ENCODE results near the gene CNOT4. TPM values are rescaled to one million over a fixed set of nuclear protein-coding genes. Genes with fewer than 3 reads are reported as not detected.

Gene CNOT4
- total RNA-seq, 1 experiment from 2014 or later, result 22.0 TPM

DNA sequence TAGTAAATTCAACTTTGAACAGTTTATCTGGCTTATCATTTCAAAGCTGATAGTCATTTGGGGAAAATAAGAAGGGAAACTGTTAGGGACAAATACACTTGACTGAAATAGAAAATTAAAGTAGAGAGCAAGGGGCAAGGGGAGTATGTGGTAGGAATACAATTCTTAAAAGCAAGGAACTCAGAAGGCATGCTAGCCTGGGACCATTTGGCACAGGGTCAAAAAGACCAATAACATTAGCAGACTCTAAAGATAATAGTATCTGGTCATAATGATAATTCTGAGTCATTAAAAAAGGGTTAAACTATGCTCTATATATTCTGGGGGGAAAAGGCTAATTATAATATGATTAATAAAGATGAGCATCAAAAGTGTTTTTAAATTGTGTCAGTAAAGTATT, 112.2 kb downstream of the CNOT4 start:
- Histone ChIP-seq H3K4me1 (no peaks in the 10 kb centered on the region), H3K27me3 (replicated peaks; ENCODE audit: control insufficient read depth, insufficient read depth, low read length) (no peaks in the 10 kb centered on the region), H3K4me3 (ENCODE audit: low read depth, low read length) (no peak overlapping the region), H3K9me3 (no peaks in the 10 kb centered on the region), H3K36me3 (ENCODE audit: control insufficient read depth, insufficient read depth, low read length) (no peaks in the 10 kb centered on the region)
- Mint-ChIP-seq H3K36me3 (ENCODE audit: insufficient read depth, unreplicated experiment) (peaks cover 16% of the 10 kb centered on the region), H3K4me1 (ENCODE audit: low read depth, unreplicated experiment) (no peaks in the 10 kb centered on the region), H3K27me3 (ENCODE audit: insufficient read depth, unreplicated experiment) (no peaks in the 10 kb centered on the region), H3K27ac (ENCODE audit: unreplicated experiment) (no peak overlapping the region), H3K9me3 (ENCODE audit: unreplicated experiment) (no peaks in the 10 kb centered on the region), H3K4me3 (ENCODE audit: unreplicated experiment) (no peak overlapping the region)
- DNase-seq, result no peak
- intact Hi-C loops (cut with micrococcal nuclease; ENCODE audit: unreplicated experiment), result no loop called here
- ChIA-PET POLR2A (no interaction called here), CTCF (no interaction called here)
- no peak for TF ChIP-seq CTCF (IDR thresholded peaks at IDR 0.05; ENCODE audit: insufficient read depth in 1 of 2, low read depth in 1 of 2, low read length in 1 of 2, severe bottlenecking in 1 of 2, unreplicated experiment in 1 of 2)
- BruUV-seq (replicated peaks), result no TSS peak

- Mint-ChIP-seq H3K27ac (ENCODE audit: unreplicated experiment) (no peak overlapping the region), H3K4me1 (ENCODE audit: low read depth, unreplicated experiment) (no peaks in the 10 kb centered on the region), H3K27me3 (ENCODE audit: insufficient read depth, unreplicated experiment) (no peaks in the 10 kb centered on the region), H3K9me3 (ENCODE audit: unreplicated experiment) (no peaks in the 10 kb centered on the region), H3K36me3 (ENCODE audit: insufficient read depth, unreplicated experiment) (peaks cover 23% of the 10 kb centered on the region), H3K4me3 (ENCODE audit: unreplicated experiment) (no peak overlapping the region)
- BruUV-seq (replicated peaks), result no TSS peak
- no peak for TF ChIP-seq CTCF (IDR thresholded peaks at IDR 0.05; ENCODE audit: insufficient read depth in 1 of 2, low read depth in 1 of 2, low read length in 1 of 2, severe bottlenecking in 1 of 2, unreplicated experiment in 1 of 2)
- ChIA-PET CTCF (no interaction called here), POLR2A (no interaction called here)
- intact Hi-C loops (cut with micrococcal nuclease; ENCODE audit: unreplicated experiment), result no loop called here
- no peaks in the 10 kb centered on the region for H3K27me3 ChIP-seq (replicated peaks; ENCODE audit: control insufficient read depth, insufficient read depth, low read length)
- H3K36me3 ChIP-seq (ENCODE audit: control insufficient read depth, insufficient read depth, low read length), result no peaks in the 10 kb centered on the region
- DNase-seq, result no peak
- no peaks in the 10 kb centered on the region for H3K9me3 ChIP-seq
- no peak overlapping the region for H3K4me3 ChIP-seq (ENCODE audit: low read depth, low read length)
- no peaks in the 10 kb centered on the region for H3K4me1 ChIP-seq
Observed at GRCh38 chr7:135392701-135393100, 117.2 kb downstream of the CNOT4 start.

DNA sequence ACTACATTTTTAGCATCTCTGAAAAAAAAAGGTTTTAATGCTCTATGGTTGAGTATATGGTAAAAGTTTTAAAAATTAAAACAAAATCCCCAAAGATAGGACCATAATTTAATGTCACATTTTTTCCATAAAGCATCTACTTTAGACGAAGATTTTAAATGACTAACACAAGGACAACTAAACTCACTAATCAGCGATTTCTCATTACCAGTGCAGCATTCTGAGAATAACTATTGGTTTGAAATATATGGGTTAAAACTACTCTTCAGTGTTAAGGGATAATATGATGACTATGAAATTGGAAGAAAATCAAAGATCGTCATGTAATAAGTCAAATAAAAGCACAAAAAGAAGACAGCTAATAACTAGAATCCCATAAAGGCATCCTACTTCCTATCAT, 118.4 kb downstream of the CNOT4 start:
- H3K4me1 ChIP-seq, result no peaks in the 10 kb centered on the region
- H3K4me1 Mint-ChIP-seq (ENCODE audit: low read depth, unreplicated experiment), result no peaks in the 10 kb centered on the region
- no peaks in the 10 kb centered on the region for H3K36me3 ChIP-seq (ENCODE audit: control insufficient read depth, insufficient read depth, low read length)

More for the DNA sequence above, 118.4 kb downstream of the CNOT4 start:
- H3K9me3 Mint-ChIP-seq (ENCODE audit: unreplicated experiment), result no peaks in the 10 kb centered on the region
- no peak overlapping the region for H3K27ac Mint-ChIP-seq (ENCODE audit: unreplicated experiment)
- CTCF ChIA-PET, result no interaction called here
- no peak overlapping the region for H3K4me3 ChIP-seq (ENCODE audit: low read depth, low read length)
- no peak for DNase-seq
- BruUV-seq (replicated peaks), result no TSS peak
- H3K27me3 ChIP-seq (replicated peaks; ENCODE audit: control insufficient read depth, insufficient read depth, low read length), result no peaks in the 10 kb centered on the region
- POLR2A ChIA-PET, result no interaction called here
- TF ChIP-seq CTCF (IDR thresholded peaks at IDR 0.05; ENCODE audit: insufficient read depth in 1 of 2, low read depth in 1 of 2, low read length in 1 of 2, severe bottlenecking in 1 of 2, unreplicated experiment in 1 of 2), result no peak
- intact Hi-C loops (cut with micrococcal nuclease; ENCODE audit: unreplicated experiment), result no loop called here
- no peaks in the 10 kb centered on the region for H3K9me3 ChIP-seq
- H3K36me3 Mint-ChIP-seq (ENCODE audit: insufficient read depth, unreplicated experiment), result peaks cover 23% of the 10 kb centered on the region
- no peak overlapping the region for H3K4me3 Mint-ChIP-seq (ENCODE audit: unreplicated experiment)
- H3K27me3 Mint-ChIP-seq (ENCODE audit: insufficient read depth, unreplicated experiment), result no peaks in the 10 kb centered on the region
